A673 (cell line): Measurements from ENCODE around the gene DEF6. TPM values are rescaled to one million over a fixed set of nuclear protein-coding genes. Genes with fewer than 3 reads are reported as not detected.
A peak's percentile ranks its signal among the peaks of the same experiment; 100 is the strongest.

Experiments used
- BruUV-seq: library from RNA; stranded (reverse); fragments of 400-500 nt; replicated peaks from 2 replicates; lab custom pipeline; 2021; lab: Mats Ljungman, UMichigan
- CTCF ChIA-PET: fragments of 300-600 bp; sonication (Branson Sonifier 250); formaldehyde crosslinking; loops from one replicate; lab custom pipeline; 2022; ENCODE audit warnings: antibody characterized with exemption; lab: Charles Lee
- POLR2A ChIA-PET: fragments of 300-600 bp; sonication (Branson Sonifier 250); formaldehyde crosslinking; loops from one replicate; lab custom pipeline; 2022; ENCODE audit warnings: antibody characterized with exemption; ENCODE audit not compliant: low non-redundant PET; lab: Charles Lee
- DNase-seq: peaks from one replicate; pipeline ENCODE4 v3.0.0-alpha.2; 2015; ENCODE audit warnings: low spot score
- H3K27ac ChIP-seq: fragments of 200-600 bp; sonication (generic); 2 replicates; pipeline ENCODE4 v1.5.1; 2016; ENCODE audit warnings: mixed run types, low read depth, mild to moderate bottlenecking, mixed read lengths, antibody characterized with exemption, low read length; ENCODE audit not compliant: poor library complexity, severe bottlenecking
- H3K27me3 ChIP-seq: fragments of 200-600 bp; sonication (generic); replicated peaks from 2 replicates; pipeline ENCODE4 v1.6.1; 2017; ENCODE audit warnings: mixed run types, low read depth, mild to moderate bottlenecking, mixed read lengths, antibody characterized with exemption, low read length; ENCODE audit not compliant: insufficient read depth, poor library complexity
- H3K36me3 ChIP-seq: fragments of 200-600 bp; sonication (generic); 2 replicates; pipeline ENCODE4 v1.6.1; 2016; ENCODE audit warnings: mixed run types, mild to moderate bottlenecking, mixed read lengths, antibody characterized with exemption, low read length; ENCODE audit not compliant: insufficient read depth, poor library complexity, severe bottlenecking
- H3K4me1 ChIP-seq: fragments of 200-600 bp; sonication (generic); 2 replicates; pipeline ENCODE4 v1.6.1; 2017; ENCODE audit warnings: mixed run types, mild to moderate bottlenecking, mixed read lengths, antibody characterized with exemption, low read length; ENCODE audit not compliant: insufficient read depth, poor library complexity, severe bottlenecking
- H3K4me3 ChIP-seq: fragments of 200-600 bp; sonication (generic); 2 replicates; pipeline ENCODE4 v1.5.1; 2016; ENCODE audit warnings: low read depth, mixed run types, mild to moderate bottlenecking, mixed read lengths, low read length; ENCODE audit not compliant: poor library complexity, severe bottlenecking
- H3K9me3 ChIP-seq: fragments of 200-600 bp; sonication (generic); 2 replicates; pipeline ENCODE4 v1.6.1; 2016; ENCODE audit warnings: mixed run types, low read depth, mild to moderate bottlenecking, mixed read lengths, antibody characterized with exemption, low read length; ENCODE audit not compliant: poor library complexity, severe bottlenecking
- EZH2 ChIP-seq: fragments of 200-600 bp; sonication (generic); IDR thresholded peaks from 2 replicates; pipeline ENCODE4 v1.6.1; 2017; ENCODE audit warnings: borderline replicate concordance, low read depth, mild to moderate bottlenecking, mixed read lengths, antibody characterized with exemption, low read length; ENCODE audit not compliant: poor library complexity, severe bottlenecking
- intact Hi-C: fragments of 100-400 bp; cut with micrococcal nuclease; formaldehyde crosslinking; loops from one replicate; pipeline ENCODE4 v1.10.0; 2022; ENCODE audit not compliant: unreplicated experiment
- total RNA-seq: library from RNA; stranded (reverse); gene quantifications from 2 replicates; pipeline ENCODE4 v1.2.3, GENCODE V29; 2021
- TF ChIP-seq, protein P1 (sequence below): fragments of 300-800, 200-600 bp; sonication (generic); conservative IDR thresholded peaks from 2 replicates; pipeline ENCODE4 v1.5.1; 2017; ENCODE audit warnings: low read depth, mild to moderate bottlenecking, antibody characterized with exemption, low read length, moderate library complexity, mixed read lengths

Gene DEF6
- total RNA-seq, 1 experiment from 2014 or later, result 0.37 TPM

DNA sequence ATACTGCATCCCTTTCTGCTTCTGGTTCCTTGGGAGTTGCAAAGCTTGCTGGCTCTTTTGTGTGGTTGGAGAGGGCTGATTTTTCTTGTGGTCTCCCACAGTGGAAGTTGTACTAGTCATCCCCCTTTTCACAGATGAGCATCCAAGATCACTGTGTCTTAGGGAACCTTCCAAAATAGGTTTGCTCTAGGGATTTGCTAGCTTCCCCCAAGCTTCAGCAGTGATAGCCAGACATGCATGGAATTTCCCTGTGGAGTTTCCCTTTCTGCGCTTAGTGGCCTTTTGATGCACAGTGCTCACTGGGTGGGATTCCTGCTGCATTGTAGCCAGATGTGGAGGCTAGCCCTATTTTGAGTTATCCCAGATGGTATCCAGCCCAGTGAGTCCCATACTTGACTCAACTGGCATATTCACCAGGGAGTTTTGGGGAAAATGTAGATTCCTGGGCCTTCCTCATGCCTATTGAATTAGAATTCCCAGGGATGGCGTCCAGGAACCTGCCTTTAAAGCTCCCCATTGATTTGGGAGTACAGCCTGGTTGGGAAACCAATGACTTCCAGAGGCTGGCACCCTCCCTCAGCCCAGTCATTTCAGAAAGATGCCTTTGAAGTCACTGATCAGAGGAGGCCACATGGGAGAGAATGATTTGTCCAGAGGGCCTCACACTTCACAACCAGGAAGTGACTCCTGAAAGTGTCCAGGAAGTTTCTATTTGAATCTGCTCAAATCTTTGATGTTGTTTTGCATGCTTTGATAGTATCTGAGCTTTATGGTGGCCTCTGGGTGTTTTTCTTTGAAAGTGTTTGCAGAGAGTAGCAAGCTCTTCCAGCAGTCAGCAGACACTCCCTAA lies 70.6 kb downstream of the DEF6 start:
- Histone ChIP-seq H3K4me3 (no peak overlapping the region), H3K36me3 (no peaks in the 10 kb centered on the region), H3K27me3 (no peaks in the 10 kb centered on the region), H3K9me3 (no peaks in the 10 kb centered on the region), H3K27ac (no peak overlapping the region), H3K4me1 (peaks cover 20% of the 10 kb centered on the region)
- BruUV-seq, result no TSS peak
- POLR2A ChIA-PET, result no interaction called here
- CTCF ChIA-PET, result no interaction called here
- intact Hi-C loops, result no loop called here
- no peak for TF ChIP-seq EZH2
- TF ChIP-seq, protein P1, sequence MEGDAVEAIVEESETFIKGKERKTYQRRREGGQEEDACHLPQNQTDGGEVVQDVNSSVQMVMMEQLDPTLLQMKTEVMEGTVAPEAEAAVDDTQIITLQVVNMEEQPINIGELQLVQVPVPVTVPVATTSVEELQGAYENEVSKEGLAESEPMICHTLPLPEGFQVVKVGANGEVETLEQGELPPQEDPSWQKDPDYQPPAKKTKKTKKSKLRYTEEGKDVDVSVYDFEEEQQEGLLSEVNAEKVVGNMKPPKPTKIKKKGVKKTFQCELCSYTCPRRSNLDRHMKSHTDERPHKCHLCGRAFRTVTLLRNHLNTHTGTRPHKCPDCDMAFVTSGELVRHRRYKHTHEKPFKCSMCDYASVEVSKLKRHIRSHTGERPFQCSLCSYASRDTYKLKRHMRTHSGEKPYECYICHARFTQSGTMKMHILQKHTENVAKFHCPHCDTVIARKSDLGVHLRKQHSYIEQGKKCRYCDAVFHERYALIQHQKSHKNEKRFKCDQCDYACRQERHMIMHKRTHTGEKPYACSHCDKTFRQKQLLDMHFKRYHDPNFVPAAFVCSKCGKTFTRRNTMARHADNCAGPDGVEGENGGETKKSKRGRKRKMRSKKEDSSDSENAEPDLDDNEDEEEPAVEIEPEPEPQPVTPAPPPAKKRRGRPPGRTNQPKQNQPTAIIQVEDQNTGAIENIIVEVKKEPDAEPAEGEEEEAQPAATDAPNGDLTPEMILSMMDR, result no peak
- DNase-seq, result no peak

DNA sequence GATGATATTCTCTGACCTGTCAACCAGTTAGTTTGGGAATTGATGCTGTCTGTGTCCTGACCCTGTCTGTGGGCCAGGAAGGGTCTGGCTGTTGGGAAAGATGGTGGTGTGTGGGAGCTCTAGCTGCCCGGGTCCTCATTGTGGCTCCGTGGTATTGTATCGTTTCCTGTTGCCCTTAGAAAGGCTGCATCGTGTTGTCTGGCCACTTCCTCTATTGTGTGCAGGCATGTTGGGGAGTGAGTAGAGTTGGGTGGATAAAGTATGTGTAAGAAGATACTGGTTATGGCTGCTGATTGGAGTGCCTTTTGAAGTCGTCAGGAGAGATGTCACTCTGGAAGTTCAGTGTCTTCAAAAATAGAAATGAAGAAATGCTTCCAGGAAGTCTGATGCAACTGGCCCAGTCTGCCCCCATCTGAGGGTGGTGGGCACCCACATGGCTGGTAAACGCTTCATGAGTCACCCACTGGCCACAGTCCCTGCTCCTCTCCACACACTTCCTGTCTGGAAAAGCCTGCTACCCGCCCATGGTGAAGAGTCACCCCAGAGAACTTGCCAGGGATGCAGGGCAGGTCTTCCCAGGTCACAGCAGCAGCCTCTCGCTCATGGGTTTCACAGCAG lies 72.6 kb downstream of the DEF6 start:
- BruUV-seq, result no TSS peak

GRCh38 chr6:35370785-35371493 lies 73.3 kb downstream of the DEF6 start:
- Histone ChIP-seq H3K4me3 (no peak overlapping the region), H3K27ac (no peak overlapping the region), H3K27me3 (no peaks in the 10 kb centered on the region), H3K36me3 (no peaks in the 10 kb centered on the region), H3K9me3 (no peaks in the 10 kb centered on the region), H3K4me1 (peaks cover 17% of the 10 kb centered on the region)
- no peak for TF ChIP-seq EZH2
- TF ChIP-seq, protein P1, result no peak
- POLR2A ChIA-PET, result no interaction called here
- no TSS peak for BruUV-seq
- intact Hi-C loops, result no loop called here
- CTCF ChIA-PET, result no interaction called here
- DNase-seq, result no peak

More for the DNA sequence above, 72.6 kb downstream of the DEF6 start:
- H3K9me3 ChIP-seq, result no peaks in the 10 kb centered on the region
- peak; percentile 45 for DNase-seq
- peaks cover 17% of the 10 kb centered on the region for H3K4me1 ChIP-seq
- no peak overlapping the region for H3K4me3 ChIP-seq
- TF ChIP-seq, protein P1, result no peak
- TF ChIP-seq EZH2, result no peak
- H3K27me3 ChIP-seq, result no peaks in the 10 kb centered on the region
- H3K27ac ChIP-seq, result peak overlapping the region; percentile 21
- ChIA-PET CTCF (no interaction called here), POLR2A (no interaction called here)
- no peaks in the 10 kb centered on the region for H3K36me3 ChIP-seq
- intact Hi-C loops, result no loop called here
